CD4-positive, CD25-positive, alpha-beta regulatory T cell (primary cell): ENCODE results near the gene SSR1. TPM values are rescaled to one million over a fixed set of nuclear protein-coding genes. Genes with fewer than 3 reads are reported as not detected.

Experiments
- ATAC-seq, 2 donors: fragments of 150-1000 bp; cut with Tn5 transposase; one replicate each; pipeline ENCODE4 v1.10.0; 2021; ENCODE audit warnings: low read depth in 2 of 2, moderate number of reproducible peaks in 2 of 2, moderate library complexity in 1 of 2
- DNase-seq, 3 donors: peaks; one replicate each; pipeline versions ENCODE4 v3.0.0 to v3.0.0-alpha.2; 2012 to 2022; ENCODE audit warnings: mixed read lengths in 1 of 3
- H3K27ac ChIP-seq: one replicate; pipeline ENCODE4 v1.7.0; 2013; ENCODE audit warnings: mild to moderate bottlenecking, low read length; ENCODE audit not compliant: insufficient read depth, poor library complexity, severe bottlenecking
- H3K27me3 ChIP-seq: one replicate; pipeline ENCODE4 v1.7.0; 2013; ENCODE audit warnings: low read length; ENCODE audit not compliant: control insufficient read depth, insufficient read depth
- H3K36me3 ChIP-seq: one replicate; pipeline ENCODE4 v1.7.0; 2013; ENCODE audit warnings: mild to moderate bottlenecking, low read length, moderate library complexity; ENCODE audit not compliant: control insufficient read depth, insufficient read depth
- H3K4me1 ChIP-seq: 2 replicates; pipeline ENCODE4 v1.7.0; 2013; ENCODE audit warnings: mild to moderate bottlenecking, low read length; ENCODE audit not compliant: insufficient read depth, control insufficient read depth, poor library complexity, severe bottlenecking
- H3K4me3 ChIP-seq: one replicate; pipeline ENCODE4 v1.7.0; 2013; ENCODE audit warnings: low read depth, mild to moderate bottlenecking, low read length, moderate library complexity
- H3K9me3 ChIP-seq, 2 experiments: 1 replicate in 1 of 2; 2 replicates in 1 of 2; pipeline ENCODE4 v1.7.0; 2013; ENCODE audit warnings: low read length in 2 of 2, mild to moderate bottlenecking in 1 of 2, moderate library complexity in 1 of 2; ENCODE audit not compliant: control insufficient read depth in 2 of 2
- H3K27ac Mint-ChIP-seq, 3 donors: one replicate each; pipeline ENCODE4 v1.8.0; 2020 to 2022; ENCODE audit warnings: mild to moderate bottlenecking in 3 of 3, mixed read lengths in 3 of 3, moderate library complexity in 2 of 3
- H3K27me3 Mint-ChIP-seq: one replicate; pipeline ENCODE4 v1.8.0; 2022; ENCODE audit warnings: mild to moderate bottlenecking, mixed read lengths
- H3K36me3 Mint-ChIP-seq: one replicate; pipeline ENCODE4 v1.8.0; 2020; ENCODE audit warnings: mixed read lengths
- H3K4me1 Mint-ChIP-seq, 4 donors: one replicate each; pipeline ENCODE4 v1.8.0; 2020 to 2022; ENCODE audit warnings: mixed read lengths in 4 of 4, mild to moderate bottlenecking in 1 of 4
- H3K4me3 Mint-ChIP-seq, 4 donors: one replicate each; pipeline ENCODE4 v1.8.0; 2020 to 2022; ENCODE audit warnings: mild to moderate bottlenecking in 4 of 4, mixed read lengths in 4 of 4, moderate library complexity in 3 of 4
- H3K9me3 Mint-ChIP-seq, 7 donors: one replicate each; pipeline ENCODE4 v1.8.0; 2020 to 2022; ENCODE audit warnings: mixed read lengths in 7 of 7, mild to moderate bottlenecking in 3 of 7, moderate library complexity in 2 of 7
- polyA plus RNA-seq, 4 donors: library from polyadenylated mRNA; unstranded; fragments of 300-500 nt; fragmentation: Illumina TruSeq; gene quantifications; one replicate each; pipeline ENCODE4 v1.2.3, GENCODE V29; 2021
- total RNA-seq: library from RNA; stranded (reverse); gene quantifications from one replicate; pipeline ENCODE4 v1.2.3, GENCODE V29; 2022

SSR1 gene
- total and polyA plus RNA-seq, 5 donors from 2014 or later = 81.0 to 207 (median 164) TPM

DNA sequence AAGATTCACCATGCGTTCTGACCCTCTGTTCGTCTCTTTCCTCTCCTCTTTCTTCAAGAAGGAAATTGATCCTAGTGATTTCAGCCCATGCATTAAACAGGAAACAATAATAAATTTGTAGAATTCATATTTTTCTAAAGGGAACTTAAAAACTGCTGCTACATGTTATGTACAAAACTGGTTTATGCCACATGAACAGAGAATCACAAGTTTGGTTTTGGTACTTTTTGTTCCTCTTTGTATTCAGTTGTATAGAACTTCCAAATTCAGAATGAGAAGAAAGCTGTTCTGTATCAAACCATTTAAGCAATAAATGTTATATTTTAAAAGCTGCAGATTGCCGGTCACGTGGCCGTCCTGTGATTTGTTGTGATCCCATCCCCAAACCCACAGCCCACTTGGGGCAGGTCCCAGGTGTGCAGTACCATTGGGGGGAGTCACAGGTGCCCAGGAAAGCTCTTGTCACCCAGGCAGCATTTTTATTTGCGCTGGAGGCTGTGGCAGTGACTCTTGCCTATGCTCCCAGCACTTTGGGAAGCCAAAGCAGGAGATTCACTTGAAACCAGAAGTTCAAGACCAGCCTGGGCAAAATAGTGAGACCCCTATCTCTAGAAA, 61.2 kb downstream of the SSR1 start:
- peaks cover 36% of the 10 kb centered on the region for H3K36me3 ChIP-seq

DNA sequence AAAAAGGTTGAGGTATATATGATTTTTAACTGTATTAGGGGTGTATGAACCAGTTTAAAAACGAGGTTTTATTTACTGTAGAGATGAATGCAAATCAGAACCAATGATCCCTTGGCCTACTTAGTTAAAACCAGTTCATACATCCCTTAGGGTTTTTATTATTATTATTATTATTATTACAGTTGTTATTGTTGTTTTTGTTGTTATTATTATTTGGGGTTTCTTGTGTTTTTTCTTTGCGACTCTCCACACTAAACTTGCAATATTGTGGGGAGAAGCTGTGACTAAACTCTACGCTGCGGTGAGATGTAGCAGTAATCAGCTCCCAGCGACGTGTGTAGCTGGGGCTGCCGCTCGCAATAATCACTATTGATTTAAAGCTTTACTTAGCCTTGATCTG, 62.2 kb downstream of the SSR1 start:
- H3K4me3 Mint-ChIP-seq = no peak overlapping the region

More for the DNA sequence above, 61.2 kb downstream of the SSR1 start:
- H3K4me3 Mint-ChIP-seq = no peak overlapping the region
- no peak for DNase-seq
- Histone ChIP-seq H3K27me3 (no peaks in the 10 kb centered on the region), H3K4me1 (no peaks in the 10 kb centered on the region), H3K9me3 (no peaks in the 10 kb centered on the region), H3K27ac (no peak overlapping the region), H3K4me3 (no peak overlapping the region)
- peaks cover 7% of the 10 kb centered on the region for H3K27me3 Mint-ChIP-seq
- peaks cover 0 to 2% (median 0%) of the 10 kb centered on the region in 4 donors for H3K4me1 Mint-ChIP-seq
- no peak for ATAC-seq
- H3K36me3 Mint-ChIP-seq = peaks cover 12% of the 10 kb centered on the region
- peaks cover 0 to 8% (median 0%) of the 10 kb centered on the region in 7 donors for H3K9me3 Mint-ChIP-seq
- no peak overlapping the region for H3K27ac Mint-ChIP-seq

GRCh38 chr6:7249946-7250643, 62.9 kb downstream of the SSR1 start:
- Mint-ChIP-seq H3K36me3 (peaks cover 16% of the 10 kb centered on the region), H3K27me3 (no peaks in the 10 kb centered on the region), H3K4me1 (peaks cover 0 to 2% (median 0%) of the 10 kb centered on the region in 4 donors), H3K9me3 (no peaks in the 10 kb centered on the region), H3K4me3 (no peak overlapping the region), H3K27ac (peak overlapping the region in 1 of 3 donors; percentile 49)
- no peak for DNase-seq
- ATAC-seq = no peak
- no peak overlapping the region for H3K4me3 ChIP-seq
- no peaks in the 10 kb centered on the region for H3K9me3 ChIP-seq
- H3K4me1 ChIP-seq = no peaks in the 10 kb centered on the region
- H3K36me3 ChIP-seq = peaks cover 43% of the 10 kb centered on the region
- H3K27ac ChIP-seq = no peak overlapping the region
- H3K27me3 ChIP-seq = no peaks in the 10 kb centered on the region

More for the DNA sequence above, 62.2 kb downstream of the SSR1 start:
- no peak overlapping the region for H3K27ac ChIP-seq
- H3K27ac Mint-ChIP-seq = no peak overlapping the region
- no peaks in the 10 kb centered on the region for H3K27me3 Mint-ChIP-seq
- DNase-seq (no peak), ATAC-seq (no peak)
- H3K9me3 Mint-ChIP-seq = no peaks in the 10 kb centered on the region
- H3K36me3 Mint-ChIP-seq = peaks cover 14% of the 10 kb centered on the region
- peaks cover 0 to 2% (median 0%) of the 10 kb centered on the region in 4 donors for H3K4me1 Mint-ChIP-seq
- H3K4me1 ChIP-seq = no peaks in the 10 kb centered on the region
- H3K36me3 ChIP-seq = peaks cover 39% of the 10 kb centered on the region
- H3K27me3 ChIP-seq = no peaks in the 10 kb centered on the region
- no peaks in the 10 kb centered on the region for H3K9me3 ChIP-seq
- H3K4me3 ChIP-seq = no peak overlapping the region

DNA sequence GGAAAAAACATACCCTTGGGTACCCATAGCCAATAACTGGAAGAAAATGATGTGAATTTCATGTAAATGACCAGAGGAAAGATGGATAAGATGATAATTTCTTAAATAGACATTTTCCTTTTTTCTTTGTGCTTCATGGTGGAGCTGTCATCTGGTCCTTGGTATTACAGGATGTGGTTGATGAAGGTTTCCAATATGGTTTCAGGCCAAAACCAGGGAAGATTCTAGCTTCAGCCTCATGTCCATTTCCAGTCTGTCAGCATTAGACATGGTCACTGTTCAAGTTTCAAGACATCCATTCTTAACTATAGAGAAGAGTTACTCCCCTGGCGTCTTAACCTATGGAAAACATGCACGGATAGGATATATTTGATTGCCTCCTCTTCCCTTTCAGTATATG, 63.6 kb downstream of the SSR1 start:
- Mint-ChIP-seq H3K4me1 (peaks cover 0 to 2% (median 0%) of the 10 kb centered on the region in 4 donors), H3K4me3 (no peak overlapping the region), H3K27ac (no peak overlapping the region), H3K36me3 (peaks cover 16% of the 10 kb centered on the region), H3K27me3 (no peaks in the 10 kb centered on the region), H3K9me3 (no peaks in the 10 kb centered on the region)
- Histone ChIP-seq H3K4me1 (no peaks in the 10 kb centered on the region), H3K27ac (no peak overlapping the region), H3K36me3 (peaks cover 43% of the 10 kb centered on the region), H3K9me3 (no peaks in the 10 kb centered on the region), H3K4me3 (no peak overlapping the region), H3K27me3 (no peaks in the 10 kb centered on the region)
- DNase-seq (no peak), ATAC-seq (no peak)

DNA sequence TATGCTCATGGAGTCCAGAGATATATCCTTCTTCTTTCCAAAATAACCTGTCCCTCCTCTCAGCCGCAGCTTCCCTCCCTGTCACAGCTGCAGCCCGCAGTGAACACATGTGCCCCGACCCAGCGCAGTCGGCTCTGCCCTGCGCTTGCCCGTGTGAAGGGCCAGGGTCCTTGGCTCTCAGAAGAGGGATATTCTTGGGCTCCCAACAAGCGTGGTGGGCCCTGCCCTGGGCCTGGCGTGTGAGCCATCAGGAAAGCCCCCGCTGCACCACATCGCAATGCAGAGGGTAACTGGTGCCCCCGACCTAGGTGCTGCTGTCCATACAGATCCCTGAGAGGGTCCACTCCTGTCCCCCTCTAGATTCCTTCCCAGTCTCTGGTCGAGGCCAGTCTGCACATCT, 65.2 kb downstream of the SSR1 start:
- Histone ChIP-seq H3K9me3 (no peaks in the 10 kb centered on the region), H3K36me3 (peaks cover 43% of the 10 kb centered on the region), H3K27ac (no peak overlapping the region), H3K4me1 (peaks cover 4% of the 10 kb centered on the region), H3K4me3 (no peak overlapping the region), H3K27me3 (no peaks in the 10 kb centered on the region)
- ATAC-seq (no peak), DNase-seq (no peak)
- no peaks in the 10 kb centered on the region for H3K9me3 Mint-ChIP-seq
- H3K4me1 Mint-ChIP-seq = peaks cover 6 to 9% (median 7%) of the 10 kb centered on the region in 4 donors
- H3K4me3 Mint-ChIP-seq = no peak overlapping the region
- H3K27me3 Mint-ChIP-seq = no peaks in the 10 kb centered on the region
- H3K36me3 Mint-ChIP-seq = peaks cover 16% of the 10 kb centered on the region
- no peak overlapping the region for H3K27ac Mint-ChIP-seq

GRCh38 chr6:7247179-7247456, 65.9 kb downstream of the SSR1 start:
- H3K36me3 Mint-ChIP-seq = peaks cover 16% of the 10 kb centered on the region
- H3K27ac Mint-ChIP-seq = no peak overlapping the region
- H3K4me3 ChIP-seq = no peak overlapping the region
- no peak overlapping the region for H3K27ac ChIP-seq
- no peak for DNase-seq
- ATAC-seq = no peak
- no peaks in the 10 kb centered on the region for H3K27me3 ChIP-seq
- peaks cover 43% of the 10 kb centered on the region for H3K36me3 ChIP-seq
- no peaks in the 10 kb centered on the region for H3K27me3 Mint-ChIP-seq
- peaks cover 4% of the 10 kb centered on the region for H3K4me1 ChIP-seq
- H3K9me3 ChIP-seq = no peaks in the 10 kb centered on the region
- H3K9me3 Mint-ChIP-seq = no peaks in the 10 kb centered on the region
- H3K4me3 Mint-ChIP-seq = no peak overlapping the region
- peaks cover 6 to 13% (median 7%) of the 10 kb centered on the region in 4 donors for H3K4me1 Mint-ChIP-seq

- no peak overlapping the region for H3K27ac ChIP-seq
- no peak for ATAC-seq
These were observed 66.4 kb downstream of the SSR1 start for GRCh38 chr6:7246401-7247178.

More at GRCh38 chr6:7246401-7247178, 66.4 kb downstream of the SSR1 start:
- no peak for DNase-seq
- H3K36me3 Mint-ChIP-seq = peaks cover 16% of the 10 kb centered on the region
- H3K4me1 Mint-ChIP-seq = peaks cover 6 to 13% (median 7%) of the 10 kb centered on the region in 4 donors
- peaks cover 4% of the 10 kb centered on the region for H3K4me1 ChIP-seq
- no peak overlapping the region for H3K27ac Mint-ChIP-seq
- H3K9me3 Mint-ChIP-seq = no peaks in the 10 kb centered on the region
- no peak overlapping the region for H3K4me3 ChIP-seq
- no peaks in the 10 kb centered on the region for H3K9me3 ChIP-seq
- H3K27me3 Mint-ChIP-seq = no peaks in the 10 kb centered on the region
- H3K36me3 ChIP-seq = peaks cover 46% of the 10 kb centered on the region
- H3K27me3 ChIP-seq = no peaks in the 10 kb centered on the region
- H3K4me3 Mint-ChIP-seq = no peak overlapping the region
